GM12878 (cell line): ENCODE data around the gene ADAMTS14. TPM values are rescaled to one million over a fixed set of nuclear protein-coding genes. Genes with fewer than 3 reads are reported as not detected.

ENCODE experiments used
- BCL11A ChIP-seq: IDR thresholded peaks from 2 replicates; pipeline ENCODE4 v1.6.1; 2011; ENCODE audit warnings: low read depth, low read length
- IKZF2 ChIP-seq, 2 experiments: fragments of 450-650 bp; IDR thresholded peaks; 2 replicates each; pipeline ENCODE4 v1.6.1; 2017; ENCODE audit warnings: mild to moderate bottlenecking in 2 of 2, moderate library complexity in 2 of 2
- JUNB ChIP-seq: IDR thresholded peaks from 2 replicates; pipeline ENCODE4 v1.6.1; 2016; ENCODE audit warnings: antibody characterized with exemption, mild to moderate bottlenecking
- MEF2B ChIP-seq: fragments of 450-650 bp; IDR thresholded peaks from 2 replicates; pipeline ENCODE4 v1.6.1; 2018; ENCODE audit warnings: mild to moderate bottlenecking, moderate library complexity; ENCODE audit not compliant: partially characterized antibody, poor library complexity, severe bottlenecking
- MLLT1 ChIP-seq: fragments of 450-650 bp; IDR thresholded peaks from 2 replicates; pipeline ENCODE4 v1.6.1; 2016; ENCODE audit warnings: mild to moderate bottlenecking
- NFXL1 ChIP-seq: fragments of 450-650 bp; IDR thresholded peaks from 2 replicates; pipeline ENCODE4 v1.6.1; 2017; ENCODE audit warnings: antibody characterized with exemption, mild to moderate bottlenecking, borderline replicate concordance
- RCOR1 ChIP-seq: conservative IDR thresholded peaks from 2 replicates; pipeline ENCODE4 v1.6.1; 2012; ENCODE audit warnings: low read depth, low read length, improper control_type of control experiment
- RFX5 ChIP-seq: IDR thresholded peaks from 2 replicates; pipeline ENCODE4 v1.6.1; 2011; ENCODE audit warnings: low read depth, low read length, improper control_type of control experiment
- SP1 ChIP-seq: IDR thresholded peaks from one replicate; pipeline ENCODE4 v1.6.1; 2011; ENCODE audit warnings: low read depth, low read length
- SREBF2 ChIP-seq: IDR thresholded peaks from 2 replicates; pipeline ENCODE4 v1.6.1; 2012; ENCODE audit warnings: mild to moderate bottlenecking, low read length
- USF1 ChIP-seq: IDR thresholded peaks from 2 replicates; pipeline ENCODE4 v1.6.1; 2011; ENCODE audit warnings: borderline replicate concordance, low read depth, mild to moderate bottlenecking, moderate library complexity, mixed read lengths, low read length; ENCODE audit not compliant: insufficient read depth; ENCODE audit errors: extremely low read length
- ZNF24 ChIP-seq: fragments of 450-650 bp; IDR thresholded peaks from 2 replicates; pipeline ENCODE4 v1.6.1; 2017; ENCODE audit warnings: antibody characterized with exemption, mild to moderate bottlenecking
- polyA plus RNA-seq, 11 experiments: library from polyadenylated mRNA; depleted of rRNA in 4 of 11; unstranded in 6 of 11; stranded (reverse) in 5 of 11; fragments of >200 nt; fragmentation: Nextera tagmentation in 4 of 11; fragmentation: Illumina TruSeq in 1 of 11; extraction: Ambion mirVana in 4 of 11; extraction: Trizol in 1 of 11; gene quantifications; 1 replicate in 1 of 11; 2 replicates in 10 of 11; pipeline versions ENCODE4 v1.2.1 to v1.2.3, GENCODE V29; 2011 to 2016; ENCODE audit warnings: inconsistent platforms in 2 of 11, missing spikeins in 2 of 11, low read depth in 1 of 11
- total RNA-seq, 4 experiments: library from RNA; depleted of rRNA in 3 of 4; stranded (reverse); fragments of >200 nt in 3 of 4; fragmentation: Illumina TruSeq in 1 of 4; extraction: Trizol in 1 of 4; gene quantifications; 2 replicates each; pipeline versions ENCODE4 v1.2.1 to v1.2.3, GENCODE V29; 2013 to 2021

The ADAMTS14 gene
- total and polyA plus RNA-seq, 10 of the 15 experiments (the other 5 are each of a cell fraction or from before 2014, with no cell fraction given): 0.03 to 0.05 TPM; not detected in 8

GRCh38 chr10:70774810-70775678 is 102.7 kb downstream of the ADAMTS14 start (continued):
- TF ChIP-seq RFX5 (no peak), SP1 (no peak), BCL11A (no peak), SREBF2 (no peak), IKZF2 (IDR thresholded peaks at IDR 0.05) (no peak), MEF2B (no peak), RCOR1 (no peak), MLLT1 (no peak), USF1 (no peak), JUNB (no peak), ZNF24 (no peak), NFXL1 (no peak)
